Measurements from ENCODE around the gene PTPRM.

DNA sequence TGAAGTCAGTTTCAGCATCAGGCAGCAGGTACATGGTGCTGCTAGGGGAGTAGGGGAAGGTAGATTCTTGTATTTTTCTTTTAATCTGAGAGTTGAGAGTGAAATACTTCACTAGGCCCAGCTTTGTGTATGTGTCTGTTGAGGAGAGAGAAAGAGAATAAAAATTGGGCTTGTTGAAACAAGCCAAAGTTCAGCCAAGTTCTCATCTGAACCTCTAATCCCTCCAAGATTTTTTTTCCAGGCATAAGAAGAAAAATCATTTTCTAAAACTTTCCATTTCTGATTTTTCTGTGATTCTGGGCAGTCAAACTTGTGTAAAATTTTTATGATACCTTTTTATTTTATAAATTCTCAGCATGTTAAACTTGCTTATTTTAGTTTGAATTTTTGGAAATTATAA lies 55.6 kb downstream of the PTPRM start:
- TF ChIP-seq, protein P1, sequence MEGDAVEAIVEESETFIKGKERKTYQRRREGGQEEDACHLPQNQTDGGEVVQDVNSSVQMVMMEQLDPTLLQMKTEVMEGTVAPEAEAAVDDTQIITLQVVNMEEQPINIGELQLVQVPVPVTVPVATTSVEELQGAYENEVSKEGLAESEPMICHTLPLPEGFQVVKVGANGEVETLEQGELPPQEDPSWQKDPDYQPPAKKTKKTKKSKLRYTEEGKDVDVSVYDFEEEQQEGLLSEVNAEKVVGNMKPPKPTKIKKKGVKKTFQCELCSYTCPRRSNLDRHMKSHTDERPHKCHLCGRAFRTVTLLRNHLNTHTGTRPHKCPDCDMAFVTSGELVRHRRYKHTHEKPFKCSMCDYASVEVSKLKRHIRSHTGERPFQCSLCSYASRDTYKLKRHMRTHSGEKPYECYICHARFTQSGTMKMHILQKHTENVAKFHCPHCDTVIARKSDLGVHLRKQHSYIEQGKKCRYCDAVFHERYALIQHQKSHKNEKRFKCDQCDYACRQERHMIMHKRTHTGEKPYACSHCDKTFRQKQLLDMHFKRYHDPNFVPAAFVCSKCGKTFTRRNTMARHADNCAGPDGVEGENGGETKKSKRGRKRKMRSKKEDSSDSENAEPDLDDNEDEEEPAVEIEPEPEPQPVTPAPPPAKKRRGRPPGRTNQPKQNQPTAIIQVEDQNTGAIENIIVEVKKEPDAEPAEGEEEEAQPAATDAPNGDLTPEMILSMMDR (conservative IDR thresholded peaks at IDR 0.05; ENCODE audit: low read depth, low read length): no peak
- TF ChIP-seq EZH2phosphoT487 (IDR thresholded peaks at IDR 0.05; ENCODE audit: borderline replicate concordance, low read length) (no peak), EZH2 (IDR thresholded peaks at IDR 0.05; ENCODE audit: low read length, unreplicated experiment) (no peak)
